K562 (cell line): ENCODE measurements around the gene AGFG1. TPM values are rescaled to one million over a fixed set of nuclear protein-coding genes. Genes with fewer than 3 reads are reported as not detected.

Source experiments
- CBFA2T2 ChIP-seq: fragments of 450-650 bp; conservative IDR thresholded peaks from 2 replicates; pipeline ENCODE4 v1.6.1; 2017; ENCODE audit warnings: mild to moderate bottlenecking
- ETS2 ChIP-seq: IDR thresholded peaks from 2 replicates; pipeline ENCODE4 v1.6.1; 2016; ENCODE audit warnings: borderline replicate concordance, missing genetic modification characterization, mild to moderate bottlenecking, moderate library complexity, missing compliant biosample characterization; ENCODE audit not compliant: poor library complexity, severe bottlenecking
- HNRNPH1 ChIP-seq: fragments of 200-400 bp; formaldehyde crosslinking; optimal IDR thresholded peaks from 2 replicates; pipeline ENCODE3; 2017; ENCODE audit warnings: low read depth, mild to moderate bottlenecking, low read length, moderate library complexity
- MYBL2 ChIP-seq, 2 experiments: fragments of 450-650 bp in 1 of 2; sonication (generic) in 1 of 2; formaldehyde crosslinking in 1 of 2; IDR thresholded peaks; 2 replicates each; pipeline versions ENCODE4 v1.6.1 to v1.8.1; 2017 to 2022; ENCODE audit warnings: borderline replicate concordance in 1 of 2, inconsistent platforms in 1 of 2, low read depth in 1 of 2, mild to moderate bottlenecking in 1 of 2, missing genetic modification reagents in 1 of 2, moderate library complexity in 1 of 2
- MYNN ChIP-seq, 2 experiments: sonication (generic); formaldehyde crosslinking in 1 of 2; IDR thresholded peaks; 2 replicates each; pipeline versions ENCODE4 v1.5.0 to v1.6.1; 2016 to 2020; ENCODE audit warnings: antibody characterized with exemption in 1 of 2, missing genetic modification reagents in 1 of 2
- PHB2 ChIP-seq: fragments of 450-650 bp; IDR thresholded peaks from 2 replicates; pipeline ENCODE4 v1.6.1; 2017; ENCODE audit warnings: low read depth
- PRPF4 ChIP-seq: fragments of 200-400 bp; formaldehyde crosslinking; IDR thresholded peaks from one replicate; pipeline ENCODE4 v1.6.1; 2017; ENCODE audit warnings: low read length, low read depth, mild to moderate bottlenecking; ENCODE audit not compliant: insufficient read depth, poor library complexity, severe bottlenecking
- RBM14 ChIP-seq: fragments of 200-400 bp; formaldehyde crosslinking; IDR thresholded peaks from 2 replicates; pipeline ENCODE4 v1.6.1; 2018; ENCODE audit warnings: low read depth, mild to moderate bottlenecking, low read length, moderate library complexity, borderline replicate concordance; ENCODE audit not compliant: insufficient read depth
- SMC3 ChIP-seq: conservative IDR thresholded peaks from 2 replicates; pipeline ENCODE4 v1.6.1; 2011; ENCODE audit warnings: low read depth, low read length, improper control_type of control experiment; ENCODE audit not compliant: insufficient read depth
- SRSF3 ChIP-seq: fragments of 200-400 bp; formaldehyde crosslinking; IDR thresholded peaks from 2 replicates; pipeline ENCODE4 v1.6.1; 2016; ENCODE audit warnings: mild to moderate bottlenecking, low read length, moderate library complexity; ENCODE audit not compliant: insufficient read depth
- XRCC5 ChIP-seq: fragments of 200-400 bp; formaldehyde crosslinking; IDR thresholded peaks from 2 replicates; pipeline ENCODE4 v1.6.1; 2017; ENCODE audit warnings: low read depth, mild to moderate bottlenecking, low read length
- ZC3H11A ChIP-seq: IDR thresholded peaks from 2 replicates; pipeline ENCODE4 v1.6.1; 2012; ENCODE audit warnings: low read depth, low read length, improper control_type of control experiment
- ZNF174 ChIP-seq: fragments of 250-450 bp; sonication (Bioruptor Pico); IDR thresholded peaks from 2 replicates; pipeline ENCODE4 v1.4.0; 2020; ENCODE audit warnings: mild to moderate bottlenecking
- ZNF184 ChIP-seq: sonication (generic); formaldehyde crosslinking; IDR thresholded peaks from 2 replicates; pipeline ENCODE4 v1.5.0; 2020; ENCODE audit warnings: missing genetic modification reagents
- ZNF77 ChIP-seq: fragments of 250-450 bp; sonication (Bioruptor Pico); IDR thresholded peaks from 2 replicates; pipeline ENCODE4 v1.5.0; 2020
- polyA plus RNA-seq, 8 experiments: library from polyadenylated mRNA; depleted of rRNA in 4 of 8; stranded (reverse) in 5 of 8; unstranded in 3 of 8; fragments of >200 nt; fragmentation: Nextera tagmentation in 2 of 8; fragmentation: Illumina TruSeq in 1 of 8; extraction: Ambion mirVana in 2 of 8; extraction: Trizol in 1 of 8; gene quantifications; 2 replicates each; pipeline versions ENCODE4 v1.2.1 to v1.2.3, GENCODE V29; 2011 to 2014; ENCODE audit warnings: inconsistent platforms in 1 of 8, missing spikeins in 1 of 8
- total RNA-seq, 7 experiments: library from RNA; depleted of rRNA in 6 of 7; stranded (reverse); fragments of >200 nt in 6 of 7; fragmentation: Illumina TruSeq in 2 of 7; extraction: Trizol in 2 of 7; gene quantifications; 2 replicates each; pipeline versions ENCODE4 v1.2.1 to v1.2.3, GENCODE V29; 2011 to 2021; ENCODE audit warnings: low replicate concordance in 1 of 7
- TF ChIP-seq, protein P1 (sequence below): IDR thresholded peaks from 3 replicates; pipeline ENCODE4 v1.6.1; 2011; ENCODE audit warnings: borderline replicate concordance, mild to moderate bottlenecking; ENCODE audit not compliant: insufficient read length, insufficient read depth
- TF ChIP-seq, protein P2 (sequence below): sonication (generic); formaldehyde crosslinking; IDR thresholded peaks from 2 replicates; pipeline ENCODE4 v1.8.0; 2023; ENCODE audit warnings: mild to moderate bottlenecking, missing genetic modification reagents
- TF ChIP-seq, protein P3 (sequence below): fragments of 450-650 bp; IDR thresholded peaks from 2 replicates; pipeline ENCODE4 v1.6.1; 2017; ENCODE audit warnings: mild to moderate bottlenecking, moderate library complexity

The AGFG1 gene
- total and polyA plus RNA-seq, 9 of the 15 experiments (the other 6 are each of a cell fraction or from before 2014, with no cell fraction given): 11.2 to 97.5 (median 36.0) TPM

DNA sequence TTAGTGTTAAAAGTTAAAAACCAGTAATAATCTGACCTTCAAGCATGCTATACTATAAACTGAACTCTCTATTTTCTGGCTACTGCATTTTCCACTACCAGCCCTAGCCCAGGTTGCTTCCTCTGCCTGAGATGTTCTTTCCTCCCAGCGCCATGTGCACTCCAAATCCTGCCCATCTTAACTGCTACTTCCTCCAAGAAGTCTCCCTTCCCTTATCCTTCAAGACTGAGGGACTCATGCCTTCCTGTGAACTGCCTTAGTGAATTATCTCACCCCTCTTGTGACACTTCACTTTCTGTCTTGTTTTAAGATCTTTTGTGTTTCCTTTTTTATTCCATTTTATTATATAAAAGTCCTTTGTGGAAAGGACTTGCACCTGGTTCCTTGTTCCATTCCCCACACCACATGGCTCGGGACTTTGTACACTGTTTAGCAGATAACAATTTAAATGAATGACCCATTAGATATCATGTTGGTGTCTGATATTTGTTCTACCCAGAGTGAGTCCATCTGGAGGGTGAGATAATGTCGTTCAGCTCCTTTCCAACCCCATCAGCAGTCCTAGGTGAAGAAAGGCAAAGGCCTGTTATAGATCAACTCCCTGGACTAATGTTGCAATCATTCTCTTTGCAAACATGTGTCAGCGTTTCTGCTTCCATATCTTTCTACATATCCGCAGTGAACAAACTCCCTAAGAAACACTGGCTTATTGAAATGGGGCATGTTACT is 20.9 kb upstream of the AGFG1 start (continued):
- TF ChIP-seq, protein P1, sequence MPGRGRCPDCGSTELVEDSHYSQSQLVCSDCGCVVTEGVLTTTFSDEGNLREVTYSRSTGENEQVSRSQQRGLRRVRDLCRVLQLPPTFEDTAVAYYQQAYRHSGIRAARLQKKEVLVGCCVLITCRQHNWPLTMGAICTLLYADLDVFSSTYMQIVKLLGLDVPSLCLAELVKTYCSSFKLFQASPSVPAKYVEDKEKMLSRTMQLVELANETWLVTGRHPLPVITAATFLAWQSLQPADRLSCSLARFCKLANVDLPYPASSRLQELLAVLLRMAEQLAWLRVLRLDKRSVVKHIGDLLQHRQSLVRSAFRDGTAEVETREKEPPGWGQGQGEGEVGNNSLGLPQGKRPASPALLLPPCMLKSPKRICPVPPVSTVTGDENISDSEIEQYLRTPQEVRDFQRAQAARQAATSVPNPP: no peak
- TF ChIP-seq HNRNPH1 (no peak), PHB2 (peak; percentile 89), CBFA2T2 (peak; percentile 99), ZC3H11A (0 out of 2 replicates have a peak, but pooled peaks have one; percentile 54), ETS2 (no peak), ZNF184 (CRISPR knock-in tag) (no peak), ZNF77 (CRISPR knock-in tag) (no peak), SRSF3 (no peak), RBM14 (no peak), XRCC5 (no peak), MYBL2 (IDR thresholded peaks at IDR 0.05; ENCODE audit: low read depth) (no peak; the same call in 1 of the 2 replicates), MYBL2 (CRISPR knock-in tag; IDR thresholded peaks at IDR 0.05; ENCODE audit: borderline replicate concordance) (no peak), ZNF174 (CRISPR knock-in tag) (no peak), SMC3 (no peak), MYNN (IDR thresholded peaks at IDR 0.05) (peak; percentile 90), MYNN (CRISPR knock-in tag; IDR thresholded peaks at IDR 0.05) (no peak), PRPF4 (no peak)
- TF ChIP-seq, protein P2, sequence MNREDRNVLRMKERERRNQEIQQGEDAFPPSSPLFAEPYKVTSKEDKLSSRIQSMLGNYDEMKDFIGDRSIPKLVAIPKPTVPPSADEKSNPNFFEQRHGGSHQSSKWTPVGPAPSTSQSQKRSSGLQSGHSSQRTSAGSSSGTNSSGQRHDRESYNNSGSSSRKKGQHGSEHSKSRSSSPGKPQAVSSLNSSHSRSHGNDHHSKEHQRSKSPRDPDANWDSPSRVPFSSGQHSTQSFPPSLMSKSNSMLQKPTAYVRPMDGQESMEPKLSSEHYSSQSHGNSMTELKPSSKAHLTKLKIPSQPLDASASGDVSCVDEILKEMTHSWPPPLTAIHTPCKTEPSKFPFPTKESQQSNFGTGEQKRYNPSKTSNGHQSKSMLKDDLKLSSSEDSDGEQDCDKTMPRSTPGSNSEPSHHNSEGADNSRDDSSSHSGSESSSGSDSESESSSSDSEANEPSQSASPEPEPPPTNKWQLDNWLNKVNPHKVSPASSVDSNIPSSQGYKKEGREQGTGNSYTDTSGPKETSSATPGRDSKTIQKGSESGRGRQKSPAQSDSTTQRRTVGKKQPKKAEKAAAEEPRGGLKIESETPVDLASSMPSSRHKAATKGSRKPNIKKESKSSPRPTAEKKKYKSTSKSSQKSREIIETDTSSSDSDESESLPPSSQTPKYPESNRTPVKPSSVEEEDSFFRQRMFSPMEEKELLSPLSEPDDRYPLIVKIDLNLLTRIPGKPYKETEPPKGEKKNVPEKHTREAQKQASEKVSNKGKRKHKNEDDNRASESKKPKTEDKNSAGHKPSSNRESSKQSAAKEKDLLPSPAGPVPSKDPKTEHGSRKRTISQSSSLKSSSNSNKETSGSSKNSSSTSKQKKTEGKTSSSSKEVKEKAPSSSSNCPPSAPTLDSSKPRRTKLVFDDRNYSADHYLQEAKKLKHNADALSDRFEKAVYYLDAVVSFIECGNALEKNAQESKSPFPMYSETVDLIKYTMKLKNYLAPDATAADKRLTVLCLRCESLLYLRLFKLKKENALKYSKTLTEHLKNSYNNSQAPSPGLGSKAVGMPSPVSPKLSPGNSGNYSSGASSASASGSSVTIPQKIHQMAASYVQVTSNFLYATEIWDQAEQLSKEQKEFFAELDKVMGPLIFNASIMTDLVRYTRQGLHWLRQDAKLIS (CRISPR knock-in tag): no peak
- TF ChIP-seq, protein P3, sequence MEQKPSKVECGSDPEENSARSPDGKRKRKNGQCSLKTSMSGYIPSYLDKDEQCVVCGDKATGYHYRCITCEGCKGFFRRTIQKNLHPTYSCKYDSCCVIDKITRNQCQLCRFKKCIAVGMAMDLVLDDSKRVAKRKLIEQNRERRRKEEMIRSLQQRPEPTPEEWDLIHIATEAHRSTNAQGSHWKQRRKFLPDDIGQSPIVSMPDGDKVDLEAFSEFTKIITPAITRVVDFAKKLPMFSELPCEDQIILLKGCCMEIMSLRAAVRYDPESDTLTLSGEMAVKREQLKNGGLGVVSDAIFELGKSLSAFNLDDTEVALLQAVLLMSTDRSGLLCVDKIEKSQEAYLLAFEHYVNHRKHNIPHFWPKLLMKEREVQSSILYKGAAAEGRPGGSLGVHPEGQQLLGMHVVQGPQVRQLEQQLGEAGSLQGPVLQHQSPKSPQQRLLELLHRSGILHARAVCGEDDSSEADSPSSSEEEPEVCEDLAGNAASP: no peak
